HepG2 (cell line): ENCODE results near the gene AUTS2. TPM values are rescaled to one million over a fixed set of nuclear protein-coding genes. Genes with fewer than 3 reads are reported as not detected.

Experiments used
- ATAC-seq: fragments of 200-7000 bp; cut with Tn5 transposase; 3 replicates; pipeline ENCODE4 v1.9.1; 2020; ENCODE audit warnings: mild to moderate bottlenecking, moderate library complexity
- BruUV-seq: library from RNA; stranded (reverse); fragments of 400-500 nt; replicated peaks from 2 replicates; lab custom pipeline; 2021; lab: Mats Ljungman, UMichigan
- CTCF ChIA-PET: fragments of 300-600 bp; formaldehyde crosslinking; extraction: SDS; loops from one replicate; lab custom pipeline; 2021; ENCODE audit warnings: low total read pairs, inconsistent platforms, low intra/inter-chr PET ratio; lab: Yijun Ruan, JAX
- POLR2A ChIA-PET: fragments of 350-600 bp; sonication (Branson Sonifier 250); formaldehyde crosslinking; loops from one replicate; lab custom pipeline; 2020; ENCODE audit warnings: antibody characterized with exemption, inconsistent platforms; lab: Yijun Ruan, JAX
- DNase-seq: peaks from one replicate; pipeline ENCODE4 v3.0.0-alpha.2; 2015; ENCODE audit warnings: low spot score
- FAIRE-seq: peaks from 3 replicates; lab custom pipeline; 2011; peaks lifted over from hg19 to GRCh38; lab: Jason Lieb, UNC
- H2AFZ ChIP-seq: one replicate; pipeline ENCODE4 v1.6.1; 2011; ENCODE audit warnings: low read length, inconsistent platforms
- H3K27ac ChIP-seq: fragments of 300-600 bp; 3 replicates; pipeline ENCODE4 v1.8.0; 2011; ENCODE audit warnings: mixed run types, mild to moderate bottlenecking, mixed read lengths, low read length, inconsistent platforms; ENCODE audit not compliant: insufficient read depth; ENCODE audit errors: extremely low read length
- H3K27me3 ChIP-seq, 2 experiments: fragments of 200-600 bp in 1 of 2; 2 replicates in 1 of 2; 3 replicates in 1 of 2; pipeline versions ENCODE4 v1.6.0 to v1.8.0; 2011; ENCODE audit warnings: low read length in 2 of 2, mild to moderate bottlenecking in 2 of 2, moderate library complexity in 2 of 2, inconsistent platforms in 1 of 2; ENCODE audit not compliant: insufficient read depth in 2 of 2, control insufficient read depth in 1 of 2
- H3K36me3 ChIP-seq, 2 experiments: fragments of 200-600 bp in 1 of 2; replicated peaks in 1 of 2; 2 replicates in 1 of 2; 3 replicates in 1 of 2; pipeline versions ENCODE4 v1.5.1 to v1.8.0; 2011; ENCODE audit warnings: low read length in 2 of 2, inconsistent platforms in 1 of 2; ENCODE audit not compliant: insufficient read depth in 2 of 2, control insufficient read depth in 1 of 2
- H3K4me1 ChIP-seq: 2 replicates; pipeline ENCODE4 v1.5.1; 2012; ENCODE audit warnings: low read length, inconsistent platforms; ENCODE audit not compliant: insufficient read depth
- H3K4me2 ChIP-seq: 2 replicates; pipeline ENCODE4 v1.6.0; 2011; ENCODE audit warnings: low read depth, low read length, inconsistent platforms
- H3K4me3 ChIP-seq, 3 experiments: fragments of 200-600 bp in 1 of 3; sonication (generic), shearing (Covaris generic) in 1 of 3; replicated peaks in 1 of 3; 2 replicates each; pipeline ENCODE4 v1.5.1; 2011 to 2016; ENCODE audit warnings: low read length in 3 of 3, inconsistent platforms in 2 of 3, low read depth in 2 of 3, mild to moderate bottlenecking in 2 of 3, control low read depth in 1 of 3, mixed read lengths in 1 of 3; ENCODE audit not compliant: insufficient read depth in 1 of 3
- H3K79me2 ChIP-seq: one replicate; pipeline ENCODE4 v1.6.1; 2011; ENCODE audit warnings: low read length, inconsistent platforms; ENCODE audit not compliant: insufficient read depth
- H3K9ac ChIP-seq: 2 replicates; pipeline ENCODE4 v1.6.0; 2011; ENCODE audit warnings: mild to moderate bottlenecking, low read depth, low read length, inconsistent platforms; ENCODE audit not compliant: insufficient read depth
- H3K9me3 ChIP-seq: 2 replicates; pipeline ENCODE4 v1.5.1; 2012; ENCODE audit warnings: mild to moderate bottlenecking, low read length
- H4K20me1 ChIP-seq: 2 replicates; pipeline ENCODE4 v1.6.0; 2011; ENCODE audit warnings: inconsistent platforms, mild to moderate bottlenecking, low read length, moderate library complexity; ENCODE audit not compliant: insufficient read depth
- ZBTB2 ChIP-seq: sonication (generic); formaldehyde crosslinking; IDR thresholded peaks from 2 replicates; pipeline ENCODE4 v1.8.0; 2022; ENCODE audit warnings: low read depth, missing genetic modification reagents
- ZNF816 ChIP-seq: sonication (generic); formaldehyde crosslinking; IDR thresholded peaks from 2 replicates; pipeline ENCODE4 v1.8.0; 2022; ENCODE audit warnings: missing genetic modification reagents, mild to moderate bottlenecking, borderline replicate concordance
- WGBS: methylation state at CpG from one replicate; pipeline ENCODE4 v1.1.6; 2017; ENCODE audit warnings: low lambda C conversion rate; 5-methylcytosine and 5-hydroxymethylcytosine counted together
- in situ Hi-C: cut with HindIII; loops from 2 replicates; pipeline ENCODE4 v1.10.0; 2017; ENCODE audit warnings: low pct_unique_long_range_greater_than_20kb; ENCODE audit not compliant: extremely low pct_ligation_motif_present
- intact Hi-C: fragments of 100-400 bp; cut with micrococcal nuclease; formaldehyde crosslinking; loops from one replicate; pipeline ENCODE4 v1.10.0; 2022; ENCODE audit not compliant: unreplicated experiment
- polyA plus RNA-seq, 8 experiments: library from polyadenylated mRNA; depleted of rRNA in 3 of 8; stranded (reverse) in 7 of 8; unstranded in 1 of 8; fragments of >200 nt; fragmentation: Illumina TruSeq in 4 of 8; extraction: Trizol in 4 of 8; gene quantifications; 2 replicates each; pipeline versions ENCODE4 v1.2.1 to v1.2.3, GENCODE V29; 2011 to 2016; ENCODE audit warnings: low read depth in 4 of 8, missing spikeins in 1 of 8, mixed read lengths in 1 of 8; ENCODE audit not compliant: insufficient read depth in 1 of 8
- total RNA-seq, 5 experiments: library from RNA; depleted of rRNA; stranded (reverse); fragments of >200 nt; fragmentation: Illumina TruSeq; extraction: Trizol; gene quantifications; 2 replicates each; pipeline ENCODE4 v1.2.3, GENCODE V29; 2016; ENCODE audit warnings: low read depth in 1 of 5
- TF ChIP-seq, protein P1 (sequence below): sonication (generic); formaldehyde crosslinking; IDR thresholded peaks from 2 replicates; pipeline ENCODE4 v1.4.0; 2020; ENCODE audit warnings: missing genetic modification reagents, borderline replicate concordance
- TF ChIP-seq, protein P2 (sequence below): IDR thresholded peaks from 2 replicates; pipeline ENCODE4 v1.6.1; 2016; ENCODE audit warnings: missing genetic modification reagents, missing compliant biosample characterization

The AUTS2 gene
- total and polyA plus RNA-seq, 2 of the 13 experiments (the other 11 are each of a cell fraction or from before 2014, with no cell fraction given), result 0.38 TPM; not detected in 1

GRCh38 chr7:70529914-70530585, 931.8 kb downstream of the AUTS2 start (continued):
- TF ChIP-seq ZBTB2 (CRISPR knock-in tag), result no peak

DNA sequence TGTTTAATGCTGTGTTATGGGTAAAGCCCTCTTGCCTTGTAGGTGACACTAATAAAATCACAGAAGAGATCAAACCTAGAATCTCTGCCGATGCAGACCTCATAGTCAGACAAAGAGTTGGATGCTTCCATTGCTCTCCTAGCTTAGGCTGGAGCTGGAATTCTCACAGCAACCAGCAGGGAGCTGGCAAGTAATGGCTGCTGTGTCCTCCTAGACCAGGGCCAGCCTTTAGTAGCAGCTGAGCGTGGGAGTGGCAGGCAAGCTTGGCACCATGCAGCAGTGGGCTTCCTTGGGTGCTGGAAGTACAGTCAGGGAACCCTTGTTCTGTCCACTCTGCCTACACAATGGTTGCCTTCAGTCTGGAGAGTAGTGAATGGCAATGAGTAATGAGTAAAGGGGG, 935.3 kb downstream of the AUTS2 start:
- ChIA-PET POLR2A (no interaction called here), CTCF (no interaction called here)
- WGBS, result 19% methylated on average over 2 of the region's 2 CpGs
- intact Hi-C loops (no loop called here), in situ Hi-C loops (no loop called here)
- TF ChIP-seq, protein P1, sequence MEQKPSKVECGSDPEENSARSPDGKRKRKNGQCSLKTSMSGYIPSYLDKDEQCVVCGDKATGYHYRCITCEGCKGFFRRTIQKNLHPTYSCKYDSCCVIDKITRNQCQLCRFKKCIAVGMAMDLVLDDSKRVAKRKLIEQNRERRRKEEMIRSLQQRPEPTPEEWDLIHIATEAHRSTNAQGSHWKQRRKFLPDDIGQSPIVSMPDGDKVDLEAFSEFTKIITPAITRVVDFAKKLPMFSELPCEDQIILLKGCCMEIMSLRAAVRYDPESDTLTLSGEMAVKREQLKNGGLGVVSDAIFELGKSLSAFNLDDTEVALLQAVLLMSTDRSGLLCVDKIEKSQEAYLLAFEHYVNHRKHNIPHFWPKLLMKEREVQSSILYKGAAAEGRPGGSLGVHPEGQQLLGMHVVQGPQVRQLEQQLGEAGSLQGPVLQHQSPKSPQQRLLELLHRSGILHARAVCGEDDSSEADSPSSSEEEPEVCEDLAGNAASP (CRISPR knock-in tag), result no peak
- no peak for TF ChIP-seq ZNF816
- TF ChIP-seq, protein P2, sequence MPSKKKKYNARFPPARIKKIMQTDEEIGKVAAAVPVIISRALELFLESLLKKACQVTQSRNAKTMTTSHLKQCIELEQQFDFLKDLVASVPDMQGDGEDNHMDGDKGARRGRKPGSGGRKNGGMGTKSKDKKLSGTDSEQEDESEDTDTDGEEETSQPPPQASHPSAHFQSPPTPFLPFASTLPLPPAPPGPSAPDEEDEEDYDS (CRISPR knock-in tag), result no peak
- Histone ChIP-seq H3K79me2 (no peaks in the 10 kb centered on the region), H3K4me1 (no peaks in the 10 kb centered on the region), H3K9ac (no peak overlapping the region), H3K4me3 (no peak overlapping the region), H4K20me1 (no peaks in the 10 kb centered on the region), H3K27ac (no peak overlapping the region), H2AFZ (no peak overlapping the region), H3K9me3 (no peaks in the 10 kb centered on the region), H3K27me3 (no peaks in the 10 kb centered on the region), H3K4me2 (no peak overlapping the region), H3K36me3 (no peaks in the 10 kb centered on the region)
- DNase-seq (no peak), FAIRE-seq (no peak), ATAC-seq (no peak; the same call in 2 of the 3 replicates)
- no TSS peak for BruUV-seq
